Measurements from ENCODE around the gene GGACT.

The GGACT gene

GRCh38 chr13:100491164-100491842, 97.3 kb downstream of the GGACT start:
- 63 to 71% methylated on average over 2 to 5 of the region's 8 CpGs for WGBS, 2 experiments (ENCODE audit: insufficient coverage in 2 of 2)
- Histone ChIP-seq H3K27ac (ENCODE audit: low read depth, low read length, severe bottlenecking) (no peak overlapping the region), H3K9me3 (ENCODE audit: control insufficient read depth, low read length) (no peaks in the 10 kb centered on the region), H3K4me1 (ENCODE audit: control insufficient read depth, insufficient read depth, low read length, poor library complexity, severe bottlenecking) (peaks cover 5% of the 10 kb centered on the region), H3K36me3 (ENCODE audit: control insufficient read depth, insufficient read depth, low read length) (no peaks in the 10 kb centered on the region), H3K4me3 (ENCODE audit: extremely low read depth, insufficient read depth, low read length, poor library complexity, severe bottlenecking) (no peak overlapping the region)

GRCh38 chr13:100490692-100491091, 97.9 kb downstream of the GGACT start:
- no peaks in the 10 kb centered on the region for H3K36me3 ChIP-seq (ENCODE audit: control insufficient read depth, insufficient read depth, low read length)
- H3K4me1 ChIP-seq (ENCODE audit: control insufficient read depth, insufficient read depth, low read length, poor library complexity, severe bottlenecking) = peaks cover 5% of the 10 kb centered on the region
- H3K27ac ChIP-seq (ENCODE audit: low read depth, low read length, severe bottlenecking) = no peak overlapping the region
- whole genome bisulfite sequencing, 2 experiments (ENCODE audit: insufficient coverage in 2 of 2) = 5 to 35% methylated on average over 2 to 3 of the region's 4 CpGs
- H3K9me3 ChIP-seq (ENCODE audit: control insufficient read depth, low read length) = no peaks in the 10 kb centered on the region
- H3K4me3 ChIP-seq (ENCODE audit: extremely low read depth, insufficient read depth, low read length, poor library complexity, severe bottlenecking) = no peak overlapping the region

- H3K9me3 ChIP-seq (ENCODE audit: control insufficient read depth, low read length) = no peaks in the 10 kb centered on the region
- 100% methylated on average over 1 of the region's 2 CpGs for WGBS, 2 experiments (ENCODE audit: insufficient coverage in 2 of 2)
These were observed 103.3 kb downstream of the GGACT start for GRCh38 chr13:100485265-100485664.

GRCh38 chr13:100484702-100485101, 103.9 kb downstream of the GGACT start:
- Histone ChIP-seq H3K36me3 (ENCODE audit: control insufficient read depth, insufficient read depth, low read length) (no peaks in the 10 kb centered on the region), H3K9me3 (ENCODE audit: control insufficient read depth, low read length) (no peaks in the 10 kb centered on the region), H3K4me3 (ENCODE audit: extremely low read depth, insufficient read depth, low read length, poor library complexity, severe bottlenecking) (no peak overlapping the region), H3K4me1 (ENCODE audit: control insufficient read depth, insufficient read depth, low read length, poor library complexity, severe bottlenecking) (no peaks in the 10 kb centered on the region), H3K27ac (ENCODE audit: low read depth, low read length, severe bottlenecking) (no peak overlapping the region)
- 50% methylated on average over 1 of the region's 3 CpGs; no CpG with 5 or more reads in 1 of the 2 experiments for WGBS, 2 experiments (ENCODE audit: insufficient coverage in 2 of 2)

More at GRCh38 chr13:100485265-100485664, 103.3 kb downstream of the GGACT start:
- Histone ChIP-seq H3K36me3 (ENCODE audit: control insufficient read depth, insufficient read depth, low read length) (no peaks in the 10 kb centered on the region), H3K4me3 (ENCODE audit: extremely low read depth, insufficient read depth, low read length, poor library complexity, severe bottlenecking) (no peak overlapping the region), H3K27ac (ENCODE audit: low read depth, low read length, severe bottlenecking) (no peak overlapping the region), H3K4me1 (ENCODE audit: control insufficient read depth, insufficient read depth, low read length, poor library complexity, severe bottlenecking) (no peaks in the 10 kb centered on the region)

- WGBS, 2 experiments (ENCODE audit: insufficient coverage in 2 of 2) = 87 to 94% methylated on average over 3 to 7 of the region's 8 CpGs
- no peaks in the 10 kb centered on the region for H3K4me1 ChIP-seq (ENCODE audit: control insufficient read depth, insufficient read depth, low read length, poor library complexity, severe bottlenecking)
- H3K9me3 ChIP-seq (ENCODE audit: control insufficient read depth, low read length) = no peaks in the 10 kb centered on the region
- no peak overlapping the region for H3K4me3 ChIP-seq (ENCODE audit: extremely low read depth, insufficient read depth, low read length, poor library complexity, severe bottlenecking)
- no peak overlapping the region for H3K27ac ChIP-seq (ENCODE audit: low read depth, low read length, severe bottlenecking)
- no peaks in the 10 kb centered on the region for H3K36me3 ChIP-seq (ENCODE audit: control insufficient read depth, insufficient read depth, low read length)
These were observed 104.7 kb downstream of the GGACT start for GRCh38 chr13:100483841-100484381.

GRCh38 chr13:100483139-100483538, 105.5 kb downstream of the GGACT start:
- Histone ChIP-seq H3K27ac (ENCODE audit: low read depth, low read length, severe bottlenecking) (no peak overlapping the region), H3K36me3 (ENCODE audit: control insufficient read depth, insufficient read depth, low read length) (no peaks in the 10 kb centered on the region), H3K9me3 (ENCODE audit: control insufficient read depth, low read length) (no peaks in the 10 kb centered on the region), H3K4me1 (ENCODE audit: control insufficient read depth, insufficient read depth, low read length, poor library complexity, severe bottlenecking) (no peaks in the 10 kb centered on the region), H3K4me3 (ENCODE audit: extremely low read depth, insufficient read depth, low read length, poor library complexity, severe bottlenecking) (no peak overlapping the region)
- 78 to 83% methylated on average over 3 to 5 of the region's 6 CpGs for WGBS, 2 experiments (ENCODE audit: insufficient coverage in 2 of 2)

GRCh38 chr13:100480676-100481075, 107.9 kb downstream of the GGACT start:
- Histone ChIP-seq H3K9me3 (ENCODE audit: control insufficient read depth, low read length) (no peaks in the 10 kb centered on the region), H3K36me3 (ENCODE audit: control insufficient read depth, insufficient read depth, low read length) (no peaks in the 10 kb centered on the region), H3K4me3 (ENCODE audit: extremely low read depth, insufficient read depth, low read length, poor library complexity, severe bottlenecking) (no peak overlapping the region), H3K4me1 (ENCODE audit: control insufficient read depth, insufficient read depth, low read length, poor library complexity, severe bottlenecking) (no peaks in the 10 kb centered on the region), H3K27ac (ENCODE audit: low read depth, low read length, severe bottlenecking) (no peak overlapping the region)
- 81 to 91% methylated on average over 7 of the region's 9 CpGs for WGBS, 2 experiments (ENCODE audit: insufficient coverage in 2 of 2)

Measured in mesodermal cell (in vitro differentiated cells).